ENCODE results near the gene ZNF670.

DNA sequence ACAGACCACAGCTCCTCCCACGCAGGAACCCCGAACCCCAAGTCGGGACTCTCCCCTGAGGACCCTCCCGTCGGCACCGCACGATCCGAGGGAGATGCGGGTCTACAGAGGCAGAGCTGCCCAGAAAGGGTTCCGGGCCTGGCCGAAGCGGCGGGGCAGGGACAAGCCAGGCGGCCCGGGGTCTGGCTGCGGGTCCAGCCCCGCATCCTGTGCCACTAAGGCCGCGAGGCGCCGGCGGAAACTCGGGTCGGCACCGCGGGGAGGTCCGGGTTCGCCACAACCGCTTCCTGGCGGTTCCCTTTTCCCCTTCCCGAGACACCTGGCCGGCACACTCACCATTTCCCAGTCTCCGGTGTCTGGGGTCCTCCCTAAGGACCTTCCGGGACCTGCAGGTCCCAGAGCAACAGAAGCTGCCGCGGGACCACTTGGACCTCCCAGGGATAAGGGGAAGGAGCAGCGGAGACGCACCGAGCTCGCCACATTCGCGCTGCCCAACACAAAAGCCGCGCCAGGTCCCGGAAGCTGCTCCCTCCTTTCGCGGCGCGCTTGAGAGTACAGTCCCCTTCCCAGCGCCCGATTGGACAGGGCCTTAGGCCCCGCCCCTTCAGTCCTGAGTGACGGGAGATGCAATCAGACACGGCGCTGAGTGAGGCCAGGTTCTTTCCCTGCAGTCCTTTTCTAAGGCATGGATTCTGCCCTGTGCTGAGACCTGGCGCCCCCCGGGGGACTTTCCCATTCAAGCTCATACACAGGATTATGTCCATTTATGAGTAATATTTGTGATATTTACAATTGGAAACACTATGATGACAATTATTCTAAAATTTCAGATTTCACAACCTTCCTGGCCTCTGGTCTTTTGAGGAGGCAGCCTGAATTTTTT lies at the start of gene ZNF670:
- TF ChIP-seq CTCF (IDR thresholded peaks at IDR 0.05; ENCODE audit: insufficient read depth, low read length, poor library complexity, severe bottlenecking): no peak
- TF ChIP-seq EZH2phosphoT487 (conservative IDR thresholded peaks at IDR 0.05; ENCODE audit: low read length): no peak

Data from SU-DHL-6 (cell line).